K562 treated with DMSO at 1 percent for 12 hours (cell line): ENCODE data around the gene AVEN. TPM values are rescaled to one million over a fixed set of nuclear protein-coding genes. Genes with fewer than 3 reads are reported as not detected.

ENCODE experiments used
- total RNA-seq: library from RNA; unstranded; fragments of 300-600 nt; gene quantifications from 2 replicates; pipeline ENCODE4 v1.2.3, GENCODE V29; 2022; ENCODE audit not compliant: insufficient read depth

The AVEN gene, protein sequence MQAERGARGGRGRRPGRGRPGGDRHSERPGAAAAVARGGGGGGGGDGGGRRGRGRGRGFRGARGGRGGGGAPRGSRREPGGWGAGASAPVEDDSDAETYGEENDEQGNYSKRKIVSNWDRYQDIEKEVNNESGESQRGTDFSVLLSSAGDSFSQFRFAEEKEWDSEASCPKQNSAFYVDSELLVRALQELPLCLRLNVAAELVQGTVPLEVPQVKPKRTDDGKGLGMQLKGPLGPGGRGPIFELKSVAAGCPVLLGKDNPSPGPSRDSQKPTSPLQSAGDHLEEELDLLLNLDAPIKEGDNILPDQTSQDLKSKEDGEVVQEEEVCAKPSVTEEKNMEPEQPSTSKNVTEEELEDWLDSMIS
- total RNA-seq = 4.4 and 4.8 TPM in 2 replicates

DNA sequence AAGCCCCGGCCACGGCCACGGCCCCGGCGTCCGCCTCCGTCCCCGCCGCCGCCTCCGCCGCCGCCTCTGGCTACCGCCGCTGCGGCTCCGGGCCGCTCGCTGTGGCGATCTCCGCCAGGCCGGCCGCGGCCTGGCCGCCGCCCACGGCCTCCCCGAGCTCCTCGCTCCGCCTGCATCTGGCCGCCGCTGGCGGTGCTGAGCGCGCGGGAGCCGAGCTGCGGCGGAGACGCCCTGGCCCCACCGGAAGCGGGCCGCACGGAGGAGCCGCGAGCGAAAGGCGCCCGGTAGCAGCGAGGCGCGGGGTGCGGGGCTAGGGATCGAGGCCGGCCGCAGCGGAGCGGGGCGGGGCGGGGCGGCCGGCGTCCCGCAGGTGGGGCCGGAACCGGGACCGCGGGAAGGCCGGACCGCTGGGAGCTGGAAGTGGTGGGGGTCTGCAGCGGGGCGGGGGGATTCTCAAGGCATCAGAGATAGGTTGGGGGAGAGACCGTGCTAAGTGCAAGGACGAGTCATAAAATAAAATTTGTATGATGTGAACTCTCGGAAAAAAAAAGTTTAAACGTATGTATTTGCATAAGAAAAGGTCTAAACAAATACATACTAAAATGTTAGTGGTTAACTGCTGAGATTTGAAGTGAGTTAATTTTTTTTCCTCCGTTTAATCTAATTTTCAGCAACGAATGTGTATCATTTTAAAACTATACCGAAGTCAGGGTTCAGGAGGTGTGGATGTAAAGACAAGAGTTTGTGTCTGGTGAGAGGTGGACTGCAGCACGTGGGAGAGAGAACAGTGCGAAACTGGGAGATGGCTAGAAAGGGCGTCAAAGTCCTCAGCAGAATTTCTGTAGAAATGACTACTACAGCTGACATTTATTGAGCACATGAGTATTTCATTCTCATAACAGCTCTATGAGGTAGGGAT is at the start of gene AVEN:
Gene AVEN (minus strand): TSS at position 334 of the 919 bp plus-strand sequence. CDS start 158 bp downstream, at position 176.

DNA sequence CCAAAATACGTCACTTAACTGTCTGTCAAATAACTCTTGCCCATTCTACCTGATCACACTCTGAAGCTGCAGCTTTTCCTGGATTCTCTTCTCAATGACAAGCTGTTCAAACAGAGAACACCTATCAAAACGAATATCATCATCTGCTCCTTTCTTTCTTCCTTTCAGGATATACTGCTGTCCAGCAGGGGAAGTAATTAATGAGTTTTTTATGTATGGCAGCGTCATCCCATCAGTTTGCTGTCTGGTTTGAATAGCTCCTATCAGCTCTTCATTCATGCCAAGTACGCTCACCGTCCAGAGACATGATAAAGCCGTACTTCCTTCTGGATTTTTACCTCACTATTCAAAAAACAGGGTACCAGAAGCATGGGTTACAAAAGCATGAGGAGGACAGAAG is 70.8 kb downstream of the AVEN start, which contains the start of gene CHRM5:
Gene CHRM5 (plus strand): TSS at position 274 of the 400 bp plus-strand sequence. CDS start 94,221 bp downstream, outside the sequence.

Other genes starting within 250 kb of the AVEN start
- gene CHRM5, start 70.7 kb downstream of the AVEN start, total RNA-seq = not detected in 2 replicates
- gene EMC7, start 62.7 kb upstream of the AVEN start, total RNA-seq = 86.8 and 93.2 TPM in 2 replicates
- gene PGBD4, start 62.9 kb upstream of the AVEN start, total RNA-seq = 0.22 and 1.2 TPM in 2 replicates
- gene KATNBL1, start 170.9 kb upstream of the AVEN start, total RNA-seq = 4.0 and 21.0 TPM in 2 replicates
- 106 and 112 TPM in 2 replicates for gene EMC4, start 185.8 kb upstream of the AVEN start, total RNA-seq